Sigmoid colon (tissue), 7 donors: ENCODE data around the gene OAS2. TPM values are rescaled to one million over a fixed set of nuclear protein-coding genes. Genes with fewer than 3 reads are reported as not detected.

Experiments used
- DNase-seq: peaks from one replicate; pipeline ENCODE4 v3.0.0-alpha.2; 2019
- H3K27ac ChIP-seq, 4 donors: fragments of 200-600 bp; sonication (generic); one replicate each; pipeline ENCODE4 v1.5.1; 2016 to 2019; ENCODE audit warnings: mild to moderate bottlenecking in 1 of 4
- H3K27me3 ChIP-seq, 3 donors: fragments of 200-600 bp; sonication (generic); one replicate each; pipeline ENCODE4 v1.5.1; 2019; ENCODE audit warnings: mild to moderate bottlenecking in 1 of 3
- H3K36me3 ChIP-seq, 4 donors: fragments of 200-600 bp; sonication (generic); one replicate each; pipeline ENCODE4 v1.5.1; 2016 to 2019
- H3K4me1 ChIP-seq, 4 donors: fragments of 200-600 bp; sonication (generic); one replicate each; pipeline ENCODE4 v1.5.1; 2017 to 2019
- H3K4me3 ChIP-seq, 4 donors: fragments of 200-600 bp; sonication (generic); one replicate each; pipeline ENCODE4 v1.5.1; 2017 to 2019; ENCODE audit warnings: mild to moderate bottlenecking in 2 of 4, moderate library complexity in 1 of 4
- H3K9me3 ChIP-seq, 4 donors: fragments of 200-600 bp in 3 of 4; sonication (generic) in 3 of 4; one replicate each; pipeline versions ENCODE4 v1.5.1 to v1.6.1; 2013 to 2019
- CTCF ChIP-seq, 4 experiments: fragments of 450-650 bp in 3 of 4; fragments of 200-600 bp in 1 of 4; IDR thresholded peaks; one replicate each; pipeline ENCODE4 v1.5.1; 2016 to 2019; ENCODE audit warnings: antibody characterized with exemption in 4 of 4, mild to moderate bottlenecking in 3 of 4, moderate library complexity in 2 of 4
- EP300 ChIP-seq, 4 donors: sonication (generic); formaldehyde crosslinking; IDR thresholded peaks; one replicate each; pipeline ENCODE4 v1.6.1; 2017; ENCODE audit warnings: antibody characterized with exemption in 4 of 4
- POLR2A ChIP-seq, 2 donors: fragments of 450-650 bp; IDR thresholded peaks; one replicate each; pipeline ENCODE4 v1.6.1; 2016; ENCODE audit warnings: antibody characterized with exemption in 2 of 2, mild to moderate bottlenecking in 2 of 2, moderate library complexity in 2 of 2
- POLR2AphosphoS5 ChIP-seq, 4 donors: sonication (generic); formaldehyde crosslinking; IDR thresholded peaks; one replicate each; pipeline ENCODE4 v1.6.1; 2017; ENCODE audit warnings: antibody characterized with exemption in 4 of 4
- WGBS, 2 donors: extraction: QIAGEN DNeasy Blood & Tissue Kit; methylation state at CpG; one replicate each; pipeline ENCODE4 v1.1.7; 2013; 5-methylcytosine and 5-hydroxymethylcytosine counted together
- intact Hi-C: fragments of 100-400 bp; cut with DNase I; formaldehyde crosslinking; loops from one replicate; pipeline ENCODE4 v1.15.1; 2023
- polyA plus RNA-seq, 3 donors: library from polyadenylated mRNA; stranded (reverse); fragments of 200-250 nt; gene quantifications; one replicate each; pipeline ENCODE4 v1.2.3, GENCODE V29; 2013
- total RNA-seq, 4 donors: library from RNA; depleted of rRNA; stranded (reverse); fragments of >200 nt; gene quantifications; one replicate each; pipeline ENCODE4 v1.1.0, GENCODE V29; 2016
- donor health status: healthy with polysubstance abuse.
- donor health status: Bipolar disorder and iron deficiency.
- donor health status: healthy.

OAS2 gene
- total and polyA plus RNA-seq, 7 donors, result 2.0 to 28.8 (median 3.9) TPM

- intact Hi-C loops, result no loop called here
- DNase-seq, result no peak
- no peaks in the 10 kb centered on the region for H3K4me1 ChIP-seq
- no peak overlapping the region for H3K4me3 ChIP-seq
- H3K36me3 ChIP-seq, result no peaks in the 10 kb centered on the region
- H3K27ac ChIP-seq, result no peak overlapping the region
- TF ChIP-seq POLR2A (IDR thresholded peaks at IDR 0.05) (no peak), CTCF (IDR thresholded peaks at IDR 0.05) (no peak), POLR2AphosphoS5 (IDR thresholded peaks at IDR 0.05) (no peak), EP300 (IDR thresholded peaks at IDR 0.05) (no peak)
- WGBS, 2 donors, result 50 to 75% methylated on average over 5 of the region's 5 CpGs
- peaks cover 0 to 3% (median 0%) of the 10 kb centered on the region in 3 donors for H3K27me3 ChIP-seq
- H3K9me3 ChIP-seq, result no peaks in the 10 kb centered on the region
Measured at GRCh38 chr12:113016796-113017195, 38.5 kb downstream of the OAS2 start.

GRCh38 chr12:113019025-113019424 lies 40.7 kb downstream of the OAS2 start:
- H3K4me1 ChIP-seq, result no peaks in the 10 kb centered on the region
- peaks cover 0 to 3% (median 0%) of the 10 kb centered on the region in 3 donors for H3K27me3 ChIP-seq
- no peaks in the 10 kb centered on the region for H3K36me3 ChIP-seq
- intact Hi-C loops, result no loop called here
- DNase-seq, result no peak
- no peak for TF ChIP-seq EP300 (IDR thresholded peaks at IDR 0.05)
- TF ChIP-seq POLR2AphosphoS5 (IDR thresholded peaks at IDR 0.05), result no peak
- TF ChIP-seq CTCF (IDR thresholded peaks at IDR 0.05), result no peak
- TF ChIP-seq POLR2A (IDR thresholded peaks at IDR 0.05), result no peak
- no peaks in the 10 kb centered on the region for H3K9me3 ChIP-seq
- H3K4me3 ChIP-seq, result no peak overlapping the region
- H3K27ac ChIP-seq, result no peak overlapping the region
- 24 to 70% methylated on average over 4 of the region's 4 CpGs for WGBS, 2 donors

GRCh38 chr12:113021500-113021899 lies 43.2 kb downstream of the OAS2 start:
- no peak for TF ChIP-seq CTCF (IDR thresholded peaks at IDR 0.05)
- no peak for TF ChIP-seq EP300 (IDR thresholded peaks at IDR 0.05)
- no peak for TF ChIP-seq POLR2AphosphoS5 (IDR thresholded peaks at IDR 0.05)
- no peak for TF ChIP-seq POLR2A (IDR thresholded peaks at IDR 0.05)
- intact Hi-C loops, result no loop called here
- no peak overlapping the region for H3K27ac ChIP-seq
- WGBS, 2 donors, result 85 to 89% methylated on average over 1 of the region's 1 CpG
- no peaks in the 10 kb centered on the region for H3K4me1 ChIP-seq
- no peaks in the 10 kb centered on the region for H3K9me3 ChIP-seq
- H3K36me3 ChIP-seq, result no peaks in the 10 kb centered on the region
- H3K4me3 ChIP-seq, result no peak overlapping the region
- H3K27me3 ChIP-seq, result no peaks in the 10 kb centered on the region
- DNase-seq, result no peak

- no peak overlapping the region for H3K4me3 ChIP-seq
- H3K27ac ChIP-seq, result no peak overlapping the region
- H3K9me3 ChIP-seq, result no peaks in the 10 kb centered on the region
- intact Hi-C loops, result no loop called here
- 77 to 86% methylated on average over 3 of the region's 3 CpGs for whole genome bisulfite sequencing, 2 donors
- TF ChIP-seq POLR2A (IDR thresholded peaks at IDR 0.05), result no peak
- no peak for TF ChIP-seq CTCF (IDR thresholded peaks at IDR 0.05)
- TF ChIP-seq POLR2AphosphoS5 (IDR thresholded peaks at IDR 0.05), result no peak
- no peak for TF ChIP-seq EP300 (IDR thresholded peaks at IDR 0.05)
- H3K27me3 ChIP-seq, result no peaks in the 10 kb centered on the region
- no peaks in the 10 kb centered on the region for H3K36me3 ChIP-seq
- no peak for DNase-seq
- H3K4me1 ChIP-seq, result no peaks in the 10 kb centered on the region
Measured at GRCh38 chr12:113022563-113023297, 44.4 kb downstream of the OAS2 start.

GRCh38 chr12:113027726-113028125 lies 49.4 kb downstream of the OAS2 start:
- H3K27ac ChIP-seq, result no peak overlapping the region
- no peak overlapping the region for H3K4me3 ChIP-seq
- intact Hi-C loops, result no loop called here
- H3K4me1 ChIP-seq, result peaks cover 0 to 4% (median 0%) of the 10 kb centered on the region in 4 donors
- H3K36me3 ChIP-seq, result no peaks in the 10 kb centered on the region
- TF ChIP-seq POLR2A (IDR thresholded peaks at IDR 0.05) (no peak), POLR2AphosphoS5 (IDR thresholded peaks at IDR 0.05) (no peak), EP300 (IDR thresholded peaks at IDR 0.05) (no peak)
- WGBS, 2 donors, result 47 to 65% methylated on average over 4 of the region's 4 CpGs
- no peak for DNase-seq
- no peaks in the 10 kb centered on the region for H3K9me3 ChIP-seq
- peaks cover 0 to 6% (median 0%) of the 10 kb centered on the region in 3 donors for H3K27me3 ChIP-seq
